HepG2 (cell line): ENCODE data around the gene SLC2A2. TPM values are rescaled to one million over a fixed set of nuclear protein-coding genes. Genes with fewer than 3 reads are reported as not detected.
A peak's percentile ranks its signal among the peaks of the same experiment; 100 is the strongest.

Source experiments
- AGO2 ChIP-seq: fragments of 200-400 bp; formaldehyde crosslinking; optimal IDR thresholded peaks from 2 replicates; pipeline ENCODE3; 2017; ENCODE audit warnings: mild to moderate bottlenecking, low read depth, low read length, moderate library complexity
- BRD4 ChIP-seq: sonication (generic); formaldehyde crosslinking; IDR thresholded peaks from 2 replicates; pipeline ENCODE4 v1.4.0; 2020; ENCODE audit warnings: missing genetic modification reagents
- HDAC6 ChIP-seq: fragments of 200-600 bp; sonication (generic); IDR thresholded peaks from 2 replicates; pipeline ENCODE4 v1.7.0; 2017; ENCODE audit warnings: mild to moderate bottlenecking, antibody characterized with exemption, low read length, low read depth
- HNF4G ChIP-seq, 2 experiments: sonication (generic) in 1 of 2; formaldehyde crosslinking in 1 of 2; IDR thresholded peaks; 2 replicates each; pipeline versions ENCODE4 v1.4.0 to v1.6.1; 2011 to 2020; ENCODE audit warnings: borderline replicate concordance in 2 of 2, low read depth in 2 of 2, mild to moderate bottlenecking in 2 of 2, low read length in 1 of 2, missing genetic modification reagents in 1 of 2, moderate library complexity in 1 of 2
- MXI1 ChIP-seq: IDR thresholded peaks from 3 replicates; pipeline ENCODE4 v1.6.1; 2012; ENCODE audit warnings: low read depth, low read length, inconsistent platforms, borderline replicate concordance
- NPAS2 ChIP-seq: sonication (generic); formaldehyde crosslinking; IDR thresholded peaks from 2 replicates; pipeline ENCODE4 v1.8.0; 2022; ENCODE audit warnings: mild to moderate bottlenecking, missing genetic modification reagents, borderline replicate concordance
- PITX1 ChIP-seq: sonication (generic); formaldehyde crosslinking; IDR thresholded peaks from 2 replicates; pipeline ENCODE4 v1.5.1; 2020; ENCODE audit warnings: mild to moderate bottlenecking, missing genetic modification reagents
- RORA ChIP-seq: sonication (generic); formaldehyde crosslinking; IDR thresholded peaks from 2 replicates; pipeline ENCODE4 v1.5.0; 2020; ENCODE audit warnings: mild to moderate bottlenecking, missing genetic modification reagents, moderate library complexity
- RXRA ChIP-seq: sonication (generic); formaldehyde crosslinking; IDR thresholded peaks from 2 replicates; pipeline ENCODE4 v1.5.1; 2020; ENCODE audit warnings: missing genetic modification reagents
- SIN3A ChIP-seq: IDR thresholded peaks from 2 replicates; pipeline ENCODE4 v1.6.1; 2011; ENCODE audit warnings: low read depth, mild to moderate bottlenecking, control low read depth, low read length, borderline replicate concordance
- SMYD3 ChIP-seq: sonication (generic); formaldehyde crosslinking; IDR thresholded peaks from 2 replicates; pipeline ENCODE4 v1.8.1; 2023; ENCODE audit warnings: mild to moderate bottlenecking, missing genetic modification reagents
- TBP ChIP-seq: sonication (generic); formaldehyde crosslinking; IDR thresholded peaks from 2 replicates; pipeline ENCODE4 v1.5.0; 2020; ENCODE audit warnings: missing genetic modification reagents
- TFAP4 ChIP-seq: sonication (generic); IDR thresholded peaks from 2 replicates; pipeline ENCODE4 v1.6.1; 2016; ENCODE audit warnings: low read depth, borderline replicate concordance
- U2AF1 ChIP-seq: fragments of 200-400 bp; formaldehyde crosslinking; optimal IDR thresholded peaks from 2 replicates; pipeline ENCODE3; 2017; ENCODE audit warnings: mild to moderate bottlenecking, low read depth, low read length
- XBP1 ChIP-seq: sonication (generic); formaldehyde crosslinking; IDR thresholded peaks from 2 replicates; pipeline ENCODE4 v1.5.0; 2020; ENCODE audit warnings: missing genetic modification reagents
- ZNF441 ChIP-seq: sonication (generic); formaldehyde crosslinking; IDR thresholded peaks from 2 replicates; pipeline ENCODE4 v1.7.0; 2021; ENCODE audit warnings: missing genetic modification reagents, borderline replicate concordance
- ZNF563 ChIP-seq: sonication (generic); formaldehyde crosslinking; IDR thresholded peaks from 2 replicates; pipeline ENCODE4 v1.8.0; 2022; ENCODE audit warnings: mild to moderate bottlenecking, moderate library complexity, missing genetic modification reagents
- ZNF670 ChIP-seq: sonication (generic); formaldehyde crosslinking; IDR thresholded peaks from 2 replicates; pipeline ENCODE4 v1.8.0; 2022; ENCODE audit warnings: mild to moderate bottlenecking, missing genetic modification reagents, borderline replicate concordance
- ZNF687 ChIP-seq: sonication (generic); formaldehyde crosslinking; IDR thresholded peaks from 2 replicates; pipeline ENCODE4 v1.5.1; 2020; ENCODE audit warnings: mild to moderate bottlenecking, missing genetic modification reagents, moderate library complexity
- ZNF788 ChIP-seq: sonication (generic); formaldehyde crosslinking; IDR thresholded peaks from 2 replicates; pipeline ENCODE4 v1.5.0; 2020; ENCODE audit warnings: mild to moderate bottlenecking, missing genetic modification reagents, borderline replicate concordance
- ZNF883 ChIP-seq: sonication (generic); formaldehyde crosslinking; IDR thresholded peaks from 2 replicates; pipeline ENCODE4 v1.5.1; 2020; ENCODE audit warnings: mild to moderate bottlenecking, missing genetic modification reagents; ENCODE audit errors: not compliant biosample characterization
- polyA plus RNA-seq, 8 experiments: library from polyadenylated mRNA; depleted of rRNA in 3 of 8; stranded (reverse) in 7 of 8; unstranded in 1 of 8; fragments of >200 nt; fragmentation: Illumina TruSeq in 4 of 8; extraction: Trizol in 4 of 8; gene quantifications; 2 replicates each; pipeline versions ENCODE4 v1.2.1 to v1.2.3, GENCODE V29; 2011 to 2016; ENCODE audit warnings: low read depth in 4 of 8, missing spikeins in 1 of 8, mixed read lengths in 1 of 8; ENCODE audit not compliant: insufficient read depth in 1 of 8
- total RNA-seq, 5 experiments: library from RNA; depleted of rRNA; stranded (reverse); fragments of >200 nt; fragmentation: Illumina TruSeq; extraction: Trizol; gene quantifications; 2 replicates each; pipeline ENCODE4 v1.2.3, GENCODE V29; 2016; ENCODE audit warnings: low read depth in 1 of 5
- TF ChIP-seq, protein P1 (sequence below): IDR thresholded peaks from 2 replicates; pipeline ENCODE4 v1.6.1; 2016; ENCODE audit warnings: missing compliant biosample characterization, missing genetic modification reagents, borderline replicate concordance

SLC2A2 gene
- total and polyA plus RNA-seq, 2 of the 13 experiments (the other 11 are each of a cell fraction or from before 2014, with no cell fraction given) = 19.5 to 23.2 TPM

DNA sequence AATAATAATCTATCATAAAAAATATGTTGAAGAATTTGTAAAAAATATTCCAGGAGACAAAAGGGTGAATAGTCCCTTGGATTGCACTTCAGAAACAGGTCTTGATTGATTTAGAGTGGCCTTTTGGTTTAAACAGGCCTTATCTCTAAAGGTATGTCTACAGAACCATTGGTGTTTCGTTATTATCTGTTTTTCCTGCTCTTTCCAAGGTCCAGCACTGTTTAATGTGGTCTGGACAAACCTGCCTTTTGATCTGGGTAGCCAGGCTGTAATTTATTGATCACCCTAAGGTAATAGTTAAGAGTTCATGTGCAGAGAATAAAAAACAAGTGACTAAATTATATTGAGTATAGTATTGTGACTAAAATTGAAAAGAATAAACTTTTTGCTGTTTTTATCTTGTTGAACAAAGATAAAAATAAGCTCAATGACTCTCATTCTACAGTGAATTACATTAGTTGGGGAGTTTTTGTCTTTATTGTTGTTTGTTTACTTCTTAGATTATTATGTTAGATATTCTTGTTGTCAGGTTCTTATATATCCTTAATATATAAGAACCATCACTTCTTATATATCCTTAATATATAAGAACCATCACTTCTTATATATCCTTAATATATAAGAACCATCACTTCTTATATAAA is 25.1 kb downstream of the SLC2A2 start (continued):
- TF ChIP-seq RORA (CRISPR knock-in tag) (no peak), MXI1 (no peak), SIN3A (no peak), ZNF883 (CRISPR knock-in tag) (no peak), AGO2 (no peak), BRD4 (CRISPR knock-in tag) (peak; percentile 87; the same call in 1 of the 2 replicates), U2AF1 (no peak), SMYD3 (CRISPR knock-in tag) (no peak), ZNF687 (CRISPR knock-in tag) (no peak), RXRA (CRISPR knock-in tag) (peak; percentile 47; the same call in 1 of the 2 replicates), TBP (CRISPR knock-in tag) (no peak), ZNF670 (CRISPR knock-in tag) (no peak), ZNF441 (CRISPR knock-in tag) (no peak), XBP1 (CRISPR knock-in tag) (no peak), NPAS2 (CRISPR knock-in tag) (no peak), ZNF788 (CRISPR knock-in tag) (no peak), ZNF563 (CRISPR knock-in tag) (no peak), HNF4G (IDR thresholded peaks at IDR 0.05; ENCODE audit: borderline replicate concordance, low read depth, low read length) (peak; percentile 92), HNF4G (CRISPR knock-in tag; IDR thresholded peaks at IDR 0.05; ENCODE audit: borderline replicate concordance, low read depth) (no peak), PITX1 (peak; percentile 93), HDAC6 (no peak), TFAP4 (peak; percentile 53; the same call in 1 of the 2 replicates)
- TF ChIP-seq, protein P1, sequence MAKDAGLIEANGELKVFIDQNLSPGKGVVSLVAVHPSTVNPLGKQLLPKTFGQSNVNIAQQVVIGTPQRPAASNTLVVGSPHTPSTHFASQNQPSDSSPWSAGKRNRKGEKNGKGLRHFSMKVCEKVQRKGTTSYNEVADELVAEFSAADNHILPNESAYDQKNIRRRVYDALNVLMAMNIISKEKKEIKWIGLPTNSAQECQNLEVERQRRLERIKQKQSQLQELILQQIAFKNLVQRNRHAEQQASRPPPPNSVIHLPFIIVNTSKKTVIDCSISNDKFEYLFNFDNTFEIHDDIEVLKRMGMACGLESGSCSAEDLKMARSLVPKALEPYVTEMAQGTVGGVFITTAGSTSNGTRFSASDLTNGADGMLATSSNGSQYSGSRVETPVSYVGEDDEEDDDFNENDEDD (CRISPR knock-in tag) = no peak
